DND-41 (cell line): Measurements from ENCODE around the gene SLC39A10.

Experiments
- CTCF ChIP-seq: IDR thresholded peaks from 2 replicates; pipeline ENCODE4 v1.5.1; 2012; ENCODE audit warnings: borderline replicate concordance, low read length, moderate library complexity, mild to moderate bottlenecking; ENCODE audit not compliant: poor library complexity, severe bottlenecking; ENCODE audit errors: extremely low read depth
- EZH2 ChIP-seq: IDR thresholded peaks from 3 replicates; pipeline ENCODE4 v1.6.1; 2012; ENCODE audit warnings: borderline replicate concordance, low read depth, mild to moderate bottlenecking, moderate library complexity, low read length, inconsistent platforms; ENCODE audit not compliant: severe bottlenecking

DNA sequence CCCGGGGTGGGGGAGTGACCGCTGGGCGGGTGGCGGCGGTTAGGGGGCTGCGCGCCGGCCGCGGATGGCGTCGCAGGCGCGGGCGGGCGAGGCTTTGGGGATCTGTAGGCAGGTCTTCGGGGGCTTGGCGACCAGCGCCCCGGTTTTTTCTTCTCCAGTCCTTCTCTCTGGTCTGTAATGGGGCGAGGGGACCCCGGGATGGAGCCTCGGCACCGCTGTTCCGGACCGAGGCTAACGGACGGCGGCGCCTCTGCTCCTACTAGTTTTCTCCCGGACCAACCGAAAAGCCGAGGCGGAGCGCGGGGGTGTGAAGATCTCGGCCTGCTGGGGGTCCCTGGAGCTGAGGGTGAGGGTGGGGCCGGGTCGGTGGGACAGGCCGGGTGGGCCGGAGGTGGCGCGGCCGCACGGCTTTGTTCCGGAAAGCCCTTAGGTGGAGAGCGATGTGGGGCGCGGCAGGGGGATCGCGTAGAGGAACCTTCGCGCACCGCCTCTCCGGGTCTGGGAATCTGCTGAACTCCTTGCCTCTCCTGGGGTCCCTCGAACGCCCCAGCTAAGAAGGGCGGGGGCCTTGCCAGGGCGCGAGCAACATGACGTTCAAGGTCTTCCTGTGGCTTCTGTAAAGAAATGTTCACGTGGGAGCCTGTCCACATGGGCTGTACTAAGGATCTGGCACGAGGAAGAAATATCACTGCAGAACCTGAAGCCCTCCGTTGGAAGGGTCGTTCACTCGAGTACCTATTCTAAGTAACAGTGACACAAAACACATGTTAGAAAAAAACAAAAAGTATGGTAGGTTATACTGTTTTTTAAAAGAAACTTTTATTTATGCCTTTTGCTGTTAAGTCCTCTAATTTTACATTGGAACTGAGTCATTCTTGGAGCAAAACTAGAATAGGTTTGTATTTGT lies 861 bp downstream of the SLC39A10 start:
- TF ChIP-seq CTCF (no peak), EZH2 (no peak)
